Activated CD8-positive, alpha-beta memory T cell treated with anti-CD3 and anti-CD28 coated beads, Interleukin-2, amount 50 U/mL, for 1 hour (primary cell): ENCODE results near the gene WWC2.

Experiments
- DNase-seq: peaks from one replicate; pipeline ENCODE4 v3.0.0-alpha.2; 2020; ENCODE audit errors: extremely low read depth

The WWC2 gene

DNA sequence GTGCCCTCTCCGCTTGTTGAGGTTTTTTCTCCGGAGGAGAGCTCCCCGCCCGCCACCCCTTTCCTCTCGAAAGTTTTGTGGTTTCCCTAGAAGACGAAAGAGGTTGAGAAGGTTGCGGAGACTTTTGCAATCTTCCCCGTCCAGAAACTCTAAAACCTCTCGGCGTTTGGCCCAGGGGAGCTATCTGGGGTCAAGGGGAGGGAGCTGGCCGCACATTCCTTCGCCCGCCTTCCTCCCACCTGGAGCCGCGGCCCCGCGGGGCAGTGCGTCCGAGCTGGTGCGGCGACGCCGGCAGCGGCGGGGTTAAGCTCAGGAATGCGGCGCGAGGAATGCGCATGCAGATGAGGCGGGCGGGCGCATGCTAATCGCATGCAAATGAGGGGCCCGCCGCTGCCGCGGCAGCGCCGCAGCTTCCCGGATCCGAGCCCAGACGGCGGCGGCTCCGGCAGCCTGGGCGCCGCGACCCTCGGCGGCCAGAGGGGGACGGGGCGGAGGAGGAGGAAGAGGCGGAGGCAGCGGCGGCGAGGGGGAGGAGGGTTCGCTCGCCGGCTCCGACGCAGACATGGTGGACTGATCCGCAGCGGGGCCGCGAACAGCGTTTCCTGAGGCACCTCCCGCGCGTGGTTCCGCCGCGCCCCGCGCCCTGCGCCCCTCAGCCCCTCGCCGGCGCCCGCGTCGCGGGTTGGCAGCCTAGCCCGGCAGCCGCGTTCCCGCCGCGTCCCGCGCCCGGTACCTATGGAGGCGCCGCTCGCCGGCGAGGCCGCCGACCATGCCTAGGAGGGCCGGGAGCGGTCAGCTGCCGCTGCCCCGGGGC, at the start of gene WWC2:
Gene WWC2, plus strand, starts transcription at position 535 of the 814 bp plus-strand sequence. Its CDS starts 235 bp downstream, at position 770.
- DNase-seq: no peak

DNA sequence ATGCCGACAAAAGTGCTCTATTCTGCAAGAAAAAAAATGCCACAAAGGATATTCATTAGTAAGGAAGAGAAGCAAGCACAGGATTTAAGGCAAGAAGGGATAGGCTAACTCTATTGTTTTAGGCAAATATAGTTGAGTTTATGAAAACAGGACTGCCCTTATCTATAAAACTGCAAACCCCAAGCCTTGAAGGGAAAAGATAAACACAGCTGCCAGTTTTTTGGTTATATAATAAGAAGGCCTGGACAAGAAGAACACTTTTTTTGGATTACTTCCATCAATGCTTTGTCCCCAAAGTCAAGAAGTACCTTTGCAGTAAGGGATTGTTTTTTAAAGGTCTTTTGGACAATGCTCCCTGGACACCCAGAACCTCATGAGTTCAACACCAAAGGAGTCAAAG, 45.4 kb upstream of the WWC2 start:
- DNase-seq: no peak

DNA sequence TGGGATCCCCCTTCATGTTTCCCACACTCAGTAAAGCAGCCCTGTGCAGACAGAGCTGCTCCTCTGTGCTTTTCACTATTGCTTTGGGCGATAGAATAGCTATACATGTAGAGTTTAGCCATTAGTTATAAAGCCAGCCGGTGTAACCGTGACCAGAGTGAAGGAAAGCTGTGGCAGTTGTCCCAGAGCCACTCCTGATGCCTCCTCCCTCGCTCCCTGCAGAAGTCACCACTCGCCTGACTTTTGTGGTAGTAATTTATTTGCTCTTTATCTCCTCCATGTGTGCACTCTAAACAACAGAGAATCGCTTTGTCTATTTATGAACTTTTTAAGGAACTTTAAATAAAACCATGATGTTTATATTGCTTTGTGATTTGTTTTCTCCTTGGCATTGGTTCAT, 41.8 kb upstream of the WWC2 start:
- no peak for DNase-seq

DNA sequence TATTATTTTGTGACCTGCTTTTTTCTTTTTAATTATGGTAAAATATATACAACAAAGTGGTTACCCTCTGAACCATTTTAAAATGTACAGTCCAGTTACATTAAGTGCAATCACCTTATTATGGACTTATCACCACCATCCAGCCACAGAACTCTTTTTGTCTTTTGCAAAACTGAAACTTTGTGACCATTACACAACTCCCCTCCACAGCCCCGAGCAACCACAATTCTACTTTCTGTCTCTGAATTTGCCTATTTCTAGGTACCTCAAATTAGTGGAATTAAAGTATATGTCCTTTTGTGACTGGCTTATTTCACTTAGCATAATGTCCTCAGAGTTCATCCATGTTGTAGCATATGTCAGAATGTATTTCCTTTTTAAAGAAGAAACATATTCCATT, 39.3 kb upstream of the WWC2 start:
- no peak for DNase-seq

DNA sequence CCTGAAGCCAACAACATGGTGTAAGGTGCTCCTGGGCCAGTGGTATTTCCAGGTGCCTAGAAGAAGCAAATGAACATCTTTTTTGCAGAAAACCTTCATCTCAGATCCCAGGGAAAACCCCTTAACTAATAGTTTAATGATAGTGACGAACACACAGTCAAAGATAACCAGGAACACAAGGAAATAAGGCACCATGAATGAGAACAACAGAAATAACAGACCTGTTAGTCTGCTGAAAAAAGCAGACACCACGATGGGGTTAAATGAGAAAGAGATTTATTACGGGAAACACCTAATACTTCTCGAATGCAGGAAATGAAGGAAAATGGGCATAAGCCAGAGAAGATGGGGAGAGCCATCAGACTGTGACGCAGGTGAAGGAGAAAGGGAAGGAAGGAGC, 30.6 kb upstream of the WWC2 start:
- DNase-seq: no peak

DNA sequence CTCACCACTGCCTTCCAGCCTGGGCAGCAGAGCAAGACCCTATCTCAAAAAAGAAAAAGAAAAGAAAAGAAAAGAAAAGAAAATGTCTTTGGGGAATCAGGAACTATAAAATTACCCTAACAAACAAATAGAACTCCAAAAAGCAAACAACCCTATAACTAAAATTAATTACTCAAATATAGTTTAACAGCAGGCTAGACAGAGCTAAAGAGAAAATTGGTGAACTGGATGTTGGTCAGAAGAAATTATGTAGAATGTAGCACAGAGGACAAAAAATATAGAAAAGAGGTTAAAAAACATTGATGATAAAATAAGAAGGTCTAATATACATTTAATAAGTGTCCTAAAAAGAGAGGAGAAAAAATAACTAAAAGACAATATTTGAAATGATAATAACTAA, 27.8 kb upstream of the WWC2 start:
- no peak for DNase-seq

DNA sequence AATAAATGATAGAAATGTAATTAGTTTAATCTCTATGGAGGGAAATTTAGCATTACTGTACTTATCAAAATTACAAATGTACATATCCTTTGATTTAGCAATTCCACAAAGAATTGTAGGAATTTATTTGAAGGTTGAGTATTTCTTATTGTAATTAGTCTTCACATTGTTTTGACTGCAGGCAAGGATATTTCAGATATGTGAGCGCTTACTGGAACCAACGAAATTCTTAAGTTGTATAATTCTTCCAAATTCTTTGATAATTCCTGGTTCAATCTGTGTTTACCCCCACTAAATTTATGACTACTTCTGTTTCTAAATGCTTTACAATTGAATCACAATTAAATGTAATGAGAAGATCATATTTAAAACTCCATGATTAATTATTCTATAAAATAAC, 26.9 kb upstream of the WWC2 start:
- no peak for DNase-seq

DNA sequence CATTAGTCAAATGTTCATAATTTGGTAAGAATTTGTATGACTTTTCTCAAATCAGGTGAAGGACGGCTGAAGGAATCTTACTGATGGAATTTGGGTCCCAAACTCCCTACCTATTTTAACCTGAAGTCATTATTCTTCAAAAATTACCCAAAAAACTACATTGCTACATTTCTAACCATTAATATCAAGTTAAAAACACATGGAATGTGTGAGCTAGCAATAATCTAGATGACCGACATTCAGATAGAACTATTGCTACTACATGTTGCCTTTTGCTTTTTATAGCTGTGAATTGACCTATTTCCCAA, 25.3 kb upstream of the WWC2 start:
- no peak for DNase-seq

DNA sequence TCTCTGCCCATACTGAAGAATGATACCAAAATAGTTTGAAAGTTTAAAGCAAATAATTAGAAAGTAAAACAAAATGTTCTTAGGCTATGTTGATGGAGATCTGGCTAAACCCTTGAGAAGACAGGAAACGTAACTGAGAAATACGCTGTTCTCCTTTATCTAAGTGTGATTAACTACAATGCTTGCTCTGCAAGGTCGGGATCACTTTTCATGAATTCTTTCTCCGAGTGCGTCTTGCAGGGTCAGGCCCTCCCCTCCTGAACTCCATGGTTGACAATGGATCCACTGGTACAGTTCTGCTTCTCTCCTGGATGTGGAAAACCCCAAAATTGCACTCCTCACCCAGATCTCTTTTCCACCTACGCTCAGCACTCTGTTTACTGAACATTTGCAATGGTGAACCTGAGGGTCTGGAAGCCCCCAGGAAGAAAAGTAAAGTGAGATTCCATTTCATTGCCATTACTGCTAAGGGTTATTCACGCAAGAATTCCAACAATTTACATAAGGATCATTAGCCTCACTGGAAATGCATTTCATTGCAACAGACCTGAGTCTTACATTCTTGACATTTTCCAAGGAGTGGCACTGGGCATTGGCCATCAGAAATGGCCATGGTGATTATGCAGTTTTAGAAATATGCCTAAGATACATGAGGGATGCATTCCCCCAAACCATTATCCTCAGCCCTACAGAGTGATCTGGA, 24.6 kb upstream of the WWC2 start:
- no peak for DNase-seq

DNA sequence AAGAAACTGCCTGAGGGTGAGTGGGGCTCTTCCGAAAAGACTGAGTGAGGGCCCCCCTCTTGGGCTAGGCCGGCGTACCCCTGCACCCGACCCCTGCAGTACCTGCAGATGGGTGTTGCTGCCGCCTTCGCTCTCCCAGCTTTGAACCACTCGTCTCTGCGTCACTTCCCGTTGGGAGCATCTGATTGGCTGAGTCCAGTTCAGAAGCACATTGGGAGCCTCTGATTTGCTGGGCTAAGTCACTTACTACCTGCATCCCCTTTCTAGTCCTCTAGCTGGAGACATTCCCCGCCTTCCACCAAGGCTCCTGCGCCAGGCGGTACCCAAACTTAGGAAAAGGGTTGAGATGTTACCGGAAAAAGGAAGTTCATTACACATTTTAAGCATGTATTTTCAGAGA, 20.4 kb upstream of the WWC2 start:
- no peak for DNase-seq

DNA sequence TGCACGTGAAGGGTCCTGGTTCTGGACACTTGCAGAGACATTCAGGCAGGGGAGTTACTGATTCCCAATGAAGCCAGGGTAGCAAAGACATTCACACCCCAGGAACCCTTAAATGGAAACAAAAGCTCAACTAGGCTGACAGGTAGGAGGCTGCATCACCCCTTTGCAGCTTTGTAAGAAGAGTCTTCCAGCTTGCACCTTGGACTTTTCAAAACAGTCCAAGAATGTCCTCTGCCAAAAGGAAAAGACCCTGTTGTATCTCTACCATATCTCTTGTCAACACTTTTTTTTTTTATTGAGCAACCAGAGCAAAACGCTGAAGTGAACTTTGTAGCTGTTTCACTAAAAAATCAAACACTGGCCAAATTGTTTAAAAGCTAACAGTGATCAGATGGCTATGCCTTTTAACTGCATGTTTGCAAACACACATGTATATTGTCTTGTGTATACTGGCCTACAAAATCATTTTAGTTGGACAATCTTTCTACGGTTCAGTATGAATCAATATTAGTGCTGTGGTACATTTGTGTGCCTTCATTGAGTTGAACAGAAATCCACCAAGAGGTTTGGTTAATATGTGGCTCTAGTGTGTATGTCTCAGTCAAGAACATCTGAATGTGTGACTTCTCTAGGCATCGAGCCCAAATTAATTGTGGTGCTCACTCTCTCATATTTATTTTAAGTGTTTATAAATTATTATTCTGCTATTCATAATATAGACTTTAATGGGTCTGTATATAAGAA, 18.5 kb upstream of the WWC2 start:
- DNase-seq: no peak

DNA sequence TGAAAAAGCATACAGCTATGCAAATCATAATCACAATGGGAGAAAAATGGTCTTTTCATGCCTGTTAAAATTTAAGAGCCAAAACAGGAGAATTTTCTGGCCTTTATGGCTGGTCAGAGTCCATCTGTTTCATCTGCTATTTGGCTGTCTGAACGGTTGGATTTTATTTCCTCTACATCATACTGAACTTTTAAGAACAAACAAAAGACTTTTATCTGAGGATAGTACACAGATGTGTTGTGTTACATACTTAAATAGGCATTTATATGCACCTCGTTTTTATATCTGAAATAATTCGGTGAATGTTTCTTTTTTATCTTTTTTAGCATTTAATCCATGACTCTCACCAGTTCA, 18.0 kb upstream of the WWC2 start:
- DNase-seq: no peak

DNA sequence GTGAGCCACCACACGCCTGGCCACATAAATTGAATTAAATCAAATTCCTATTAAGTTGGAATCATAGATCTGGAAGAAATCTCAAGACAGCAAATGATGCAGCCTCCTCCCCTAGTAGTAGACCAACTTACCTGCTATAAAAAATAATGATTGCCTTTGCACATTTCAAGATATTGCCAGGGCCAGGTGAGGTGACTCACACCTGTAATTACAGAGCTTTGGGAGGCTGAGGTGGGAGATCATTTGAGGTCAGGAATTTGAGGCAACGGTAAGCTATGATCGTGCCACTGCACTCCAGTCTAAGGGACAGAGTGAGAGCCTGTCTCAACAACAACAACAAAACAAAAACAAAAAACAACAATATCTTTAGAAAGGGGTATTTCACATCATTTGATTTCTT, 17.0 kb upstream of the WWC2 start:
- DNase-seq: no peak

DNA sequence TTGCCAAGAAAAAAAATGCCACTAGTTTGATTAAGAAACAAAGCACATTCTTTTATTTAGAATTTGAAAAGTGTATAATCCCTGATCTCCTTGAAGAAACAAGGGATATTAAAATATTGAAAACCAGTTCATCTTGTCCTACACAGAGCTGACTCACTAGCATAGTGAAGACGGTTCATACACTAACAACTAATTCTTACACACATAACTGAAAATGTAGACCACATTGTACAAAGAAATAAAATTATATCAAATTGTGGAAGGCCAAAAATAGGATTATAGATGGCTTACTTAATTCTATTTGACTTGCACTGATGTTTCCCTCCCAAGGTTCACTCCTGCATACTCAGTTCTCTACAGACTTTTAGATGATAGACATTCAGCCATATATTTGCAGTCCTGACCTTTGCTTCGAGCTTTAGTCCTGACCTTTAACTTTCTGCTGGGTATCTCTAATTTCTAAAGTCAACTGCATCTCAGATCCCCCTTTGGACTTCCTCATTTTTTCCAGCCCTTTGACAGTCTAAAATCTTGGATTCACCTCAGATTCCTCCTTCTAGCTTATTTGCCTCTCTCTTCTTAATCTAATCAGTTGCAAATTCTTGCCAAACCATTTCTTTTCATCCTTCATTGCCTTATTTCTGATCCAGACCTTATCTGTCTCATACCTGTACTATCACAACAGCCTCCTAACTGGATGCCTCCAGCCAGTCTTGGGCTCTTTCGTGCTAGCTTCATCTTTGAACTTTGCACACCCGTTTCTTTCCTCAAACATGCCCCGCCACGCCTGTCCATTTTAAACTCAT, 4.5 kb upstream of the WWC2 start:
- no peak for DNase-seq

DNA sequence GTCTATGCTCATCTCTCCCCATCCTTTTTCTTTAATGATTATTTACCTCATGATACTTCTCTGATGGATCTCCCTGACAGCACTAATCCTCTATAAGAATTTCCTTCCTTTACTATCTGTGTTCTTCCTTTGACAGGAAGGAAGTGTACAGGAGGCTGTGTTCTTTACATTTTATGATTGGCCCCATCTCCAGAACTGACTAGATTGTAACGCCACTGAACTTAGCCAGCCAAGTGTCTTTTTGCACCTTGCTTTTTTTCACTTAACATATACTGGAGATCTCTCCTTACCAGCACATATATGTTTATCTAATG, 3.9 kb upstream of the WWC2 start:
- DNase-seq: no peak

DNA sequence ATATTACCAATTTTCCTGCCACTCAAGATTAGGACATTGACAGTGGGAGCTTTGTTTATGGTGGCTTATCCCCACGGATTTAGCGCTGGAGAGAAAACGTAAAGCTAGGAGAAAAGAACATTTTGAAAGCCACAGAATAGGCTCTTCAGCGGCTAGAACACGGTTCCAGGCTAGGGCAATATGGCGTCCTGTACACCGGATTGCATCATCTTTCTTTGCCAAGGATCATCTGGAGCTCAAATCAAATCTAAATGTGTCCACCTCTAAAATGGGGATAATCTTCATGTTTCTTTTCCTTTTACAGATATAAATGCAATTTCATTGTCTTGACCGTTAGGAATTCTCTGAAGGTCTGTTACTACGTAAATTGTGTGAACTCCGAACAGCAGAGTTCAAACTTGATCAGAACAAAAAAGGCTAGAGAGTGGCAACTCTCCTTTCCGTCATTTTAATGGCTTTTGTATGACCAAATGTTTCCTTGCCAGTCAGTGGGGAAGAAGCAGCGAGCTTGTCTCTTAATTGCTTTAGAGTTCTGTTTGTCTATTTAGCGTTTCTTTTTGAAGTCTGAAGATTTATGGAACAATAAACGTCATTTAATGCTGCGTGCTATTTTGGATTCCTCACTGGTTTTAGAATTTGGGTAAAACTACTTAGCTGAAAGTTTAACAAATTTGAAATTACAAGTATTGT, 2.6 kb upstream of the WWC2 start:
- DNase-seq: no peak

DNA sequence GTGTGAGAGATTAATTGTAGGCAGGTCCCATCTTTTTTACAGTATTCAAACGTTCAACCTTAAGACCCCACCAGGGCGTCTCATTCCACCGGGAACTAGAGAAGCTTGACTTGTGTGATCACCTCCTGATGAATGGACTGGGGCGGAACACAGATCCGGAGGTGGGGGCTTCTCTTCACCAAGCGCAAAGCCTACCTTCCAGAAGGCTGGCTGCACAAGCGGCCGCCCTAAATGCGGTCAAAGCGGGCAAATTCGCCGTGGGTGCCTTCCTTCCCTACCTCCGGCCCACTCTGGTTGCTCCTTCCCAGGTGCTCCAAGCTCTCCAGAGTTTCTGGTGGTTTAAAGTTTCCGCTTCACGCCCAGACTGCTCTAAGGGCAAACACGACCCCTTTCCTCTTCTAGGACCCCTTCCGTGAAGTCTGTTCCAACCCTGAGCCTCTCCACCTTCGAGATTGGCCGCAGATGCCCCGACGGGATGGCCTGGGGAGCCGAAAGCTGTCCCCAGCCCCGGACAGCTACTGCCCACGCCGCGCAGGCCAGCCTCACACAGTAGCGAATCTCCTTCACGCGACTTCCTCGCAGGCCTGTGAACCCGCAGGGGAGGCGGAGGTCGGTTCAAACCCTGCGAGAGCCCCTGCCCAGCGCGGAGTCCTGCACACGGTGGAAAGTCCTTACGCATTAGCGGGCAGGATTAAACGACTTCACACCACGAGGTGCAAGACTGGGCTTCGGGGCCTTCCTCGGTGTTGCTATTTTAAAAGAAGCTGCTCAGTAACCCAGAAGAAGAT, 1.6 kb upstream of the WWC2 start:
- DNase-seq: no peak

DNA sequence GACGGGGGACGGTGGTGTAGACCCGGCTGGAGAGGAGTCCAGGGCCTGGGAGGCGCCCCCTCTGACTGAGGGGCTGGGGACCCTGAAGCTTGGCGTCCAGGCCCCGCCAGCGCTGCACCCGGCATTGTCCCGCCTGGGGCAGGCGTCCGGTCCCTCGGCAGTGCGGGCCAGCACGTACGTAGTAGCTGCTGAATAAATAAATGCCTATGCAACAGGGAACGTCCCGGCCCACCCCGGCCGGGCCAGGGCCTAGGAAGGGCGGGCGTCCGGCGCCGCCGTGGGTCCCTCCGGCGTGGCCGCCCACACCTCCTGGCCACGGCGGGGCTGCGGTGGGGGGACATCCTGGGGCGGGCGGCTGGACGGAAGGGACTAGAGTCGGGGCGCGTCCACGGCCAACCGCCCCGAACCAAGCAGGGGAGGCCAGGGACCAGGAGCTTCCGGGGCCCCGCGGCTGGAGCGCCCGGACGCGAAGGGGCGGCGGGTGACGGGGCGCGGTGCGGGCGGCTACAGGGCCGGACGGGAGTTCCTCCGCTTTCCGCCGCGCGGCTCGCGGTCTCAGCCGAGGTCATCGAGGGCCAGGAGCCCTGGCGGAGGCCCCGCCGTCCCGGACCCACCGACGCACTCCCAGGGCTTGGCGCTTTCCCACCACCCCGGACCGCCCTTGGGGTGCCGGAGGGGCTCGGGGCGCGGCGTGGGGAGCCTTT, 886 bp upstream of the WWC2 start:
- DNase-seq: no peak

DNA sequence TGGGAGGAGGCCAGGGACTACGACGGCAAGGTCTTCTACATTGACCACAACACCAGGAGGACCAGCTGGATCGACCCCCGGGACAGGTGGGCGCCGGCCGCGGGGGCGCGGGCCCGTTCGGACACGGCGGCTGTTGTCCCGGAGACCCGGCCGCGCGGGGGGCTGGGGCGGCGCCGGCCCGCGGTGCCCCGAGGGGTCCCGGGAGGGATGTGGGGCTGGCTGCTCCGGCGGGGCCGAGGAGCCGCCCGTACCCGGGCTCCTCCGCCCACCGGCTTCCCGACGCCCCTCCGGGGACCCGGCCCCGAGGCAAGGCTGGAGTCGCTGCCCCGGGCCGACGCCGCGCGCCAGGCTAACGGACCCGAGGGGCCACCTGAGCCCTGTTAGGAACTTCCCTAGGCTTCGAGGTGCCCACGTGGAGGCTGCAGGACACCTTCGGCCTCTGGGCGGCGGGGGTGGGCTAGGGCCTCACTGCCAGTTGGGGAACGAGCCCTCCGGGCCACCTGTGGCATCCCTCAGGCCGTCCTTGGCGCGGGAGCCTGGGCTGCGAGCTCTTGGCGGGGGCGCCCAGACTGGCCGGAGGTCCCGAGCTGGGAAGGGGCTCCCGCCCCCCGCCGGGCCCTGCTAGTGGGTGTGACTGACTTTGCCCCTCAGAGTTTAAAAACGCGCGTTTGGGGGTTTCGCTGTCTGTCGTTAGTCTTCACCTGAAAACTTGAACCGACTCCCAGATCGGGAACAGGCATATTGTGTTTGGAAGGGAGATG, 660 bp downstream of the WWC2 start:
- no peak for DNase-seq

DNA sequence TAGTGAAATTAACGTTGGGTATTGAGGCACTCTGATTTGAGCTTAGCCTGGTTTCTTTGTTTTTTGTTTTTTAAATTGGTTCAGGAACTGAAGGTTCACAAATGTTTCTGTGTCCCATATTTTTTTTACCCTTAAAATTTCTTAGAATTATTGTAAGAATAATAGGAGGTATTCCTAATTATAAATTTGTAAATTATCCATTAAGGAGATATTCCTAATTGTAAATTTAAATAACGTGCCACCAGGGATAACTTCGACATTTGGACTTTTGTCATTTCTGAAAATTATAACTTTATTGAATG, 1.2 kb downstream of the WWC2 start:
- DNase-seq: no peak
